ENCODE measurements around the gene NEDD8.

The NEDD8 gene

GRCh38 chr14:24177041-24177825 is 54.9 kb downstream of the NEDD8 start:
- DNase-seq: no peak

DNA sequence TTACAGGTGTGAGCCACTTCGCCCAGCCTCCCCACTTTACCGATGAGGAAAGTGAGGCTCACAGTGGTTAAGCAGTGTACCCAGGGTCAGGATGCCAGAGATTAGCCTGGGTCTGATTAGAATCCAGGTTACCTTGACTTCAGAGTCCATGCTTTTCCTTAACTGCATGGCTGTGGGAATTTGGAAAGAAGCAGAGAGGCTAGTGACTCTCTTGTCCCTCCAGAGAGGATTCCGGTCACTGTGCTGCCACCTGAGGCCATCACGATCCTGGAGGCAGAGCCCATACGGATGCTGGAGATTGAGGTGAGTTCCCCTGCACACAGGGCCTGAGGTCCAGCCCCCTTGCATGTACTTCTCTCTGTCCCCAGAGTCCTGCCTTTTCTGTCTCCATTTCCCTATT is 55.6 kb downstream of the NEDD8 start:
- no peak for DNase-seq

- DNase-seq: no peak
Measured at GRCh38 chr14:24172871-24173281, 59.3 kb downstream of the NEDD8 start.

DNA sequence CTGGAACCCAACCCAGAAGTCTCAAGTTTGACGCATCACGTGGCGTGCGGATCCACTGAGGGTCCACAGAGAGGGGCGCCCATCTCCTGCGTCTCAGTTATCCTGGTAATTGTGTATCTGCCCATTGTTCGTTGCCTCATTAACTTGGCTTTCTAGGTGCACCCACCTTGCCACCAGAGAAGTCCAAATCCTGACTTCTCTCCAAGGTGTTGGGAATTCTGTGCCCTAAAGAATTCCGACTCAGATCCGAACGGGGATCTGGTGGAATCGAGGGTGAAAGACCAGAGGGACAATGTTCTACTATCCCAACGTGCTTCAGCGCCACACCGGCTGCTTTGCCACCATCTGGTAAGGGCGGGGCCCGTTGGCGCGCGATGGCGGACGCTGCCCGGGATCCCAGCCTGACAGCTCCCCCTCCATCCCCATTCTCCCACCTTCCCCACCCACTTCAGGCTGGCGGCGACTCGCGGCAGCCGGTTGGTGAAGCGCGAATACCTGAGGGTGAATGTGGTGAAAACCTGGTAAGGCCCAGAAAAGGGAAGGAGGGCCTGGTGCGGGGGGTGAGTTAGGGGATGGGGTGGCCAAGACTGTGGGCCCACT is 59.8 kb downstream of the NEDD8 start:
- DNase-seq: no peak

- peak; percentile 92 for DNase-seq
Measured at GRCh38 chr14:24171422-24172260, 60.5 kb downstream of the NEDD8 start, which contains the start of gene REC8. Gene REC8, plus strand, starts transcription at chr14:24172080. Its CDS starts 473 bp downstream, at chr14:24172553.

DNA sequence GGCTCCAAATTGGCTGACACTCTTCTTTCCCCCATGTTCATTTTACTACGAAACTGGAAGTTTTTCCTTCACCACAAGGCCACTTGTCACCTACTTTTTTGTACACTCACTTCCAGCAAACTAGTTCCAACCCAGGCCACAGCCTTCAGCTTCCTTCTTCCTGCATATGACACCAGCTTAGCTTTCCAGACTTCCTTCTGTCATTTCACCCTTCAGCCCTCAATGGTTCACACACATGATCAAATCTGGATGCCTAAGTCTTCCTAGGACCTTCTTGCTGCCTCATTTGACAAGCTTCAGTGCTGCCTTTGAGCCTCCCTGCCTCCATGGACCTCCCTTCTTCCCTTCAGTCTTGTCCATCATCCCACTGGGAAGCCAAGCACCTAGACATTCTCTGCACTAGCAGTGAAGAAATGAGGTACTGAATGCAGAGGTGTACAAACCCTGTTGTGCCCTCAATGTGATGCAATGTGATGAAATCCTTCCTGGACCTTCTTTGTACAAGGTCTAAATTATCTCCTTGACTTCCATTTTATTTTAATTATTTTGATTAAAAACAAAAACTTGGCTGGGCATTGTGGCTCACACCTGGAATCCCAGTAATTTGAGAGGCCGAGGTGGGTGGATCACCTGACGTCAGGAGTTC is 64.6 kb downstream of the NEDD8 start:
- no peak for DNase-seq
